HG02588 (cell line): ENCODE measurements around the gene PIMREG.

Experiments used
- ATAC-seq: cut with Tn5 transposase; IDR thresholded peaks from one replicate; pipeline ENCODE4 v1.9.1; 2021; ENCODE audit warnings: mild to moderate bottlenecking, moderate library complexity; ENCODE audit not compliant: unreplicated experiment

The PIMREG gene

GRCh38 chr17:6497496-6498221 is 53.4 kb downstream of the PIMREG start:
- no peak for ATAC-seq

GRCh38 chr17:6498356-6498755 is 54.1 kb downstream of the PIMREG start:
- ATAC-seq: no peak

GRCh38 chr17:6498901-6499540 is 54.8 kb downstream of the PIMREG start:
- ATAC-seq: no peak
